NCI-H82 (cell line): ENCODE data around the gene MDGA2.

Experiments used
- DNase-seq: peaks from one replicate; lab custom pipeline; 2025; lab: John Stamatoyannopoulos, UW

MDGA2 gene

DNA sequence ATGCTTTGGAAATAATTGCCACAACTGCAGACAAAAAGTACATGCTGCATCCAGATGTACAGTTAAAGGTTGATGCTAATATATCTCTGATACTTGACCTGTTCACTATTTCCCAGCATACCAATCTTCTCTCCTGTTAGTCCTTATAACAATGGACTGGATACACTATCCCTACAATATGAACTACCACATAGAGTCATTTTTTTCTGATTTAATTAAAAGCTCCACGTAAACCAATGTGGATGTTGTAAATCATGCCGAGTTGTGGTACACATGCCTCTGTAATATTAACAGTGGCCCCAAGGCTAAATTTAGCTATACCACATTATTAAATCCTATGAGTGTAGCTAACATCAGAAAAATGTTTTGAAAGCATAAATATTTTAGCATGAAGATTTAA is 554.8 kb downstream of the MDGA2 start:
- no peak for DNase-seq

DNA sequence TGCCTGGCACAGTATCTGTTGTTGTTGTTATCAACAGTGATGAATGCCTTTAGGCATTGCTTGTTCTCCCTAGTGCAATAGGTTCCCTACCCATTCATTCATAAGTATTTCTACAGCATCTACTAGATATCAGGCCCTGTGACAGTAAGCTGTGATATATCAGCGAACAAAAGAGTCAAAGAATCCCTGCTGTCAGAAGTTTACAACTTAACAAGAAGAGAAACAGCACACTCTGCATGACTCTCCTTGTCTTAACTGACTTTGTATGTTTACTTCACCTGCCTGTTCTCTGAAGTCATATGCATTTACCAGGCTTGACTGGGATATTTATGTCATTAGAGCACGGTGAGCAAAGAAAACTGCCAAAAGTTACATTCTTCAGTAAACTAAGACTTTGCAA is 571.6 kb downstream of the MDGA2 start:
- no peak for DNase-seq

DNA sequence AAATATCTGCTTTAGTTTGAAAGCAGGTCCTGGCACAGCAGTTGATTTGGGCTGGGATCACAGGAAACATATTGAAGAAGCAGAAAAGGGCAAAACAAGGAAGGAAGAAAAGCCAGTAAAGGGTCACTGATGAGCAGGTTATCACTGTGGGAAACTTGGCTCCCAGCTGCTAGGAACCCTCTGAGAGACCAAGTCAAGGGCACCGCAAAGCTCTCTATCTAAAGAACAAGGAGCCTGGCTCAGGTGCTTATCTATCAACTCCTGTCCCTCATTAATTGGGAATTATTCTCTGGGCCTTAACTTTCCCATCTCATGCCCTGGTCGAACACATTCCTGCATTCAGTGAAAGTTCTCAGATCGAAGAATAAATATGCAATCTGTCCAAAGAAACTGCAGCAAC is 572.9 kb downstream of the MDGA2 start:
- peak; percentile 0 for DNase-seq

DNA sequence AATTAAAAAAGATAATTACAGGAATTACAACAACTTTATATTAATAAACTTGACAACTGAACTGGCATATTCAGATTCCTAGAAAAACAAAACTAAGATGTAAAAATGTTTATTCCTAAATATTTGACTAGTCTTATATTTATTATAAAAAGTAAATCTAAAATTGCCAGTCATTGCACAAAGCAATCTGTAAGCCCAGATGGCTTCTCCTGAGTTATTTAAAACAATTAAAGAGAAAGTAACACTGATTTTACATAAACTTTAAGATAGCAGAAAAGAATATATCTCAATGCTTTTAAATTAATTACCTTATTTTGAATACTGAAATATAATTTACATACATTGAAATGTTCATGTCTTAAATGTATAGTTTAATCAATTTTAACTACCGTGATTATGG is 589.7 kb downstream of the MDGA2 start:
- no peak for DNase-seq

DNA sequence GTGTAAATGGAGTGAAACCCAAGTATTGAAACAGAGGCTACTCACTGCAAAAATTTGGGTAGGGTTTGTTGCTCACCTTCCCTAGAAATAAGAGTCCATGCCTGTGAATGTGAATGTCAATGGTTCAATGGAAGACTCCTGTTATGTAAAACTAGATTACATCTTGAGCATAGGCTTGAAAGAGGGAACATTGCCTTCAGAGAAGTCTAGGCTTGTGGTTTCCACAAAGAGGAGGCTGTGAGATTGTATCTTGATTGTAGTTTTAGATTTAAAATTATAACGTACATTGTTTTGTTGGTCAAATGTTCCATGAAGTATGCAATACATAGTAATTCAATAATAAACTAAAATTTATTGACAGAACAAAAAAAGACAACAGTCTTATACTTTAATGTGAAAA is 610.1 kb downstream of the MDGA2 start:
- no peak for DNase-seq

DNA sequence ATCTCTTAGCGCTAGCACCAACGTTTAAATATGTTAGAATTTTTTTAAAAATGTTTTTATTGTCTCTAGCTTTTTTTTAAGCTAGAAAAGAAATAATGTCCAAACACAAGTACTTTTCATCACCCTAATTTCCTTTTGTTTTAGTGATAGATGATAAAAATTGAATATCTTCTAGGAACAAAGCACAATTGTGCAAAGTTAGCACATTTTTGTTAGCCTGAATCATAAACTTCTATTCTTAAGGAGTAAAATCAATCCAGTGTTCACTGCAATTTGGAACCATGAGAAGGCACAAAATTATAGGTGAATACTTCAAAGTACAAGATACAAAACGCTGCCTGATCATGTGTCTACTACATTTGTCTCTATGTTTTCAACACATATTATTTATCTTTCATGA is 615.4 kb downstream of the MDGA2 start:
- DNase-seq: no peak

DNA sequence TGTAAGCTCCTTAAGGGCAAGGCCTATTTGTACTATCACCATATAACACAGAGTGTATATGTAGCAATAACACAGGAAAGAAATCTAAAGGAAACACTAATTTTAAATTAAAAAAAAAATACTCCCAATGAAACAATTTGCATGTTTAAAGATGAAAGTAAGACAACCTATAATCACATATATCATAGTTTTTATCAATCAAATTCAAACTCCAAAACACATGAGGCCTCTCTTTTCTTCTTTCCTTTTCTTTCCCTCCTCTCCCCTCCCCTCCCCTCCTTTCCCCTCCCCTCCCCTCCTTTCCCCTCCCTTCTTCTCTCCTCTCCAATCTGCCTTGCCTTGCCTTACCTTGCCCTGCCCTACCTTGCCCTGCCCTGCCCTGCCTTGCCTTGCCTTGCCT is 618.0 kb downstream of the MDGA2 start:
- DNase-seq: no peak

DNA sequence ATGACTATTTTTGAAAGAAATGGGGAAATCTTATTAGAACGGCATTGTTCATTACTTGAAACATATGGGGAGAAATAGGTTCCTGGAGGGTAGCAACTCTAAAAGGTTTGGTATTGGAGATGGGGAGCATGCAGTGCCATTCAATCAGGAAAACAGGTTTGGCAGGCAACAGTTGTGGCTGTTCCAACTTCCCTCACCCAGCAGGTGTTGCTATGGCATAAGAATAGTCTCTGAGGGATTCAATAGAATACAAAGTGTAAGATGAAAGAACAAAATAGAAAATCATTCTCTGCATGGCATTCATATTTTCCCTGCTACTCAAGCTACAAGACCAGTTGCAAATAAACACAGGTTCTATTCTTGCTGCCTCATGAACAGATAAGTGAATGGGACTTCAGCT is 630.6 kb downstream of the MDGA2 start:
- peak; percentile 55 for DNase-seq

DNA sequence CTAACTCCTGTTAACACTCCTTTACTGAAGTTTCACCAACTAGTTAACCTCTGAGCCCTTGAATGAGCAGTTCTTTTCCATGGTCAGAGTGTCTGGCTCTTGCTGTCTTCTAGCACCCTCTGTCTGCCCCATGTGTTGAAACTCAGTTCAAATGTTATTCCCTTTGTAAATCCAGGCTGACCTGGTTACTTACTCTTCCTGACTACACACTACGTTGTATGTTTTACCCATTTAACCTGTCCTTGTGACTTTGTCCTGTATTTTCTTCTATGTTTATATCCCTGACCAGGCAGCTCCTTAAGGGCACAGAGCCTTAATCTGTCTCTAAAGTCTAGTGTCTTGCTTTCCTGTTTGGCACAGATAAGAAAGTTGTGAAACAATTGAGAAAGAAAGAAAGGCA is 634.9 kb downstream of the MDGA2 start:
- peak; percentile 76 for DNase-seq

DNA sequence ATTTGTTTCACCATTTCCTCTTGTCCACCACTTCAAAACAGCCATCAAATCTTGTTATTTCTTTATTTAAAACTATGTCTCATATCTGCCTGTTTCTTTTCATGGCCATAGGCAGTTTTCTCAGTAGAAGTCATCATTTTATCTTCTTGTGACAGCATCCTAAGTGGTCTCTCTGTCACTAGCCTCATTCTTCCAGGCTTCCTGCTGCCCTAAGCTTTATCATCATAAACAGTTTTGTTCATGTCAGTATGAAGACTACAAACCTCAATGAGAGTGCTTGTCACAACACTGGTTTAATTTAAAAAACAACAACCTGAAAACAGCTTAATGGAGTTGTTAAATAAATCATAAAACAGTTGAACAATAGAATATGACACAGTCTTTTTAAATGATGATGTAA is 636.1 kb downstream of the MDGA2 start:
- DNase-seq: no peak

DNA sequence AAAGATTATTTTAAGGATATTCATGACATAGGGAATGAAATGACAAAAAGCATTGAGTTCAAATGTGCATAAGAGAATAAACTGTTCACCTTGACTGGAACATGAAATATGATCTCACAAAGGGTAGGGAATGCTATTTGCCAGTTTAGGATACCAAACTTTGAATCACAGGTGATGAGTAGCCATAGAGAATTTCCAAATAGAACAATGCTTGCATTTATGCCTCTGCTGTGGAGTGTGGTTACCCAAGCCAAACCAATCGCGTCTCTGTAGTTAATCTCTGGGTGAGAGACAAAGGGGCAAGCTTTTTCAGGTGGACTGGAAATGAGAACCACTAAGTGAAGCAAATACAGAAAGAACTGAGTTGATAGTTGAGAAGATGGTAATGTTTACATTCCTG is 652.7 kb downstream of the MDGA2 start:
- no peak for DNase-seq

DNA sequence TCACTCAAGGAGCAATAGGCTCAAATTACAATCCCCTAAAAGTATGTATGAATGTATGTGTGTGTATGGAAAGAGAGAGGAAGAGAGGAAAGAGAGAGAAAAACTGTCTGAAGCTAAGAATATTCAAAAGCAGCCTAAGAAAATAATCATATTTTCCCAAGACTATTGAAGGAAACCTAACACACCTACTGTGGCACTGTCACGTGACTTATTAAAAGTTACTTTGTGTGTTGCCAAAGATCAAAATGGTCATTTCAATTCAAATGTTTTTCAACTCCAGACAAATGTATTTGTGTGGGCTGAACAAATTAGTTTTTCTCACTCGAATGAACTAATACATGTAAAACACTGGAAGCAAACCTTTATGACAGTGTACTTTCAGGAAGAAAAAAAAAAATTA is 654.9 kb downstream of the MDGA2 start:
- no peak for DNase-seq

DNA sequence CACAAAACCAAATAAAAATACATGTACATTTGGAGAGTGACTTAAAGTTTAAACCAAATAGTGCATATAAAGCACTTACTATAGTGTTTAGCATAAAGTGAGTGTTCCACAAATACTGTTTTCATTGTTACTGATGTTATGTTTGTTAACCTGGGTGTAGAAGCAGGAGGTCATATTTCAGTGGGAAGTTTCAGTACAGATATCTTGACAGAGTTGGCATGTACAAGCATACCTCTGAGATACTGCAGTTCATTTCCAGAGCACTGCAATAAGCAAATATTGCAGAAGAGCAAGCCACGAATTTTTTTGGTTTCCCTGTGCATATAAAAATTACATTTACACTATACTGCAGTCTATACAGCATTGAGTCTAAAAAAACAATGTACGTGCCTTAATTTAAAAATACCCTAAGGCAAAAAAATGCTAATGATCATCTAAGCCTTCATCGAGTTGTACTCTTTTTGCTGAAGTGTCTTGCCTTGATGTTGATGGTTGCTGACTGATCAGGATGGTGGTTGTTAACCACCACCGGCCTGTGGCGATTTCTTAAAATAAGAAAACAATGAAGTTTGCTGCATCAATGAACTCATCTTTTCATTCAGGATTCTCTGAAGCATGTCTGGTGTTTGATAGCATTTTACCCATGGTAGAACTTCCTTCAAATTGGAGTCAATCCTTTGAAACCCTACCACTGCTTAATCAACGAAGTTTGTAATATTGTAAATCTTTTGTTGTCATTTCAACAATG is 662.7 kb downstream of the MDGA2 start:
- DNase-seq: no peak

DNA sequence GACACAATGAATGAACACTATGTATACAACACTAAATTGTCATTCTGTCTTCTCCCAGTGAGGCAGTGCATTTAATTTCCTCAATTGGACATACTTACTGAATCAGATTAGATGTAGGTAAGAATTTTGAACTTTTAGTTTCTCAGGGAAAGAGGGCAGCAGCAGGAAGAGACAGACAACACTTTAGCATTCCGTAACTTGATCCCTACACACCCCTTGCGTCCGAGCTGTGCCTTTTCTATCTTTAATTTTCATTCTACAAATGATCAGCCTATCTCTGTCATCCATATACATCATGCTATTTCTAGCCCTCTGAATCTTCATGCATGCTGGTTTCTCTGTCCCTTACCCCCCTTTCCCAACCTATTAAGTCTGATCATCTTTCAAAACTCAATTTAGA is 665.8 kb downstream of the MDGA2 start:
- peak; percentile 33 for DNase-seq

DNA sequence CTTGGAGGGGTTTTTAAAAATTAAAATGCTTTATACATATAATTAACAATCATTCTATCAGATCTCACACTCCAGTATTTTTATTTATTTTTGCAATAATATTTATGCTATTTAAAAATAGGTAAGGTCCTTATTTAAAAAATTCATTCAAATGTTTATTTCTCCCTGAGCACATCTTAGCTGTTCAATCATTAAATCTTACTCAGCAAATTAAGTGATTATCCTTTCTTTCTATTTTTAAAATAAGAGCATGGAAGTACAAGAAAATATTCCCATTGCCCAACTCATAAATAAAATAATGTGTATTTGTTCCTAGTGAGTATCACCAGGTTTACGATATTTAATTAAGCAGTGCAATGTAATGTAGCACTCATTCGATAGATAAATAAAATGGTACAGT is 666.7 kb downstream of the MDGA2 start:
- DNase-seq: no peak

DNA sequence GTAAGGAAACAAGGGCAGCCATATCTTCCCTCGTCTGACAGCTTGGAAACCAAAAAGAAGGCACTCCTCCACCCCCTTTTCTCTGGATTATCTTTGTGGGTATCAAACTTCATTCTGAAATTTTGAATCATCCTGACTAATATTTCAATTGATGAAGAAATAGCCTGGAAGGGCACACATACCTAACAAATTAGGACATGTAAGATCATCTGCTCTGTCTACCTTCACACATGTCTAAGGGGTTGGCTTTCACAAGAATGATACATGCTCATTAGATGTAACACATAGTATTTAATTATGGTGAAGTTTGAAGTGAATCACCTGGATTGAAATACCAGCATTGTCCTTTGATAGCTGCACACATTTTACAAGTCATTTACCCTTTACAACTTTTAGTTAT is 675.7 kb downstream of the MDGA2 start:
- no peak for DNase-seq

DNA sequence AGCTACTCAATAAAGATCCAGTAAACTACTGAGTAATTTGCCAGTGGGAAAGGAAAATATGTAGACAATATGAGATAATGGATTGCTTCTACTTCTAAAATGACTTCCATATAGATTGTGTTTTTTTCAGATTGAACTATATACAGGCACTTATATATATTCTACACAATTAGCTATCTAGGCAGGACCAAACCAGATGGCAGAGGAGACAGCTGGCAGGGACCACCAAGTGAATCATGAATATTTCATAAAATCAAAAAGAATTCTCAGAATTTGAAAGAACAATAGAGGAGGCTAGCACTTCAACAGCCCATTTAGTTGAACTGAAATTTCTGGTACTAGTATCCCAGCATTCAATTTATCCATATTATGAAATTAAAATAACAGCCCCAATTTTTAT is 685.8 kb downstream of the MDGA2 start:
- no peak for DNase-seq

DNA sequence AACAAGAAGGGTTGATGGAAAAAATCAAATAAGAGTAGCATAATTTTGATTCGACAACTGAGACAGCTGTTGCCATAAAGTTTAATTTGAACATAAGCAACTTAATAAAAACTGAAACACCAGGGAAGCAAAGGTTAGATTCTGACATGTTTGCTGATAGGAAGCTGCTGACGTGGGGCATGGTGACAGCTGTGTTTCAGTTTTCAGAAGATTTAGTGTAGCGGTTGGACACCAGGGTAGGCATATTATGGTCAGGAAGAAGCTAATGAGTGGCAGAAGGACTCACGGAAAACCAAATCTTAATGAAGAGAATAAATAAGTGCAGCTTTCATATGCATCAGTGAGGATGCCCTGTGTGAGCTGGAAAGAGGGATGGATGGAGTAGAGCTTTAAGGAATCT is 687.1 kb downstream of the MDGA2 start:
- DNase-seq: peak; percentile 15

DNA sequence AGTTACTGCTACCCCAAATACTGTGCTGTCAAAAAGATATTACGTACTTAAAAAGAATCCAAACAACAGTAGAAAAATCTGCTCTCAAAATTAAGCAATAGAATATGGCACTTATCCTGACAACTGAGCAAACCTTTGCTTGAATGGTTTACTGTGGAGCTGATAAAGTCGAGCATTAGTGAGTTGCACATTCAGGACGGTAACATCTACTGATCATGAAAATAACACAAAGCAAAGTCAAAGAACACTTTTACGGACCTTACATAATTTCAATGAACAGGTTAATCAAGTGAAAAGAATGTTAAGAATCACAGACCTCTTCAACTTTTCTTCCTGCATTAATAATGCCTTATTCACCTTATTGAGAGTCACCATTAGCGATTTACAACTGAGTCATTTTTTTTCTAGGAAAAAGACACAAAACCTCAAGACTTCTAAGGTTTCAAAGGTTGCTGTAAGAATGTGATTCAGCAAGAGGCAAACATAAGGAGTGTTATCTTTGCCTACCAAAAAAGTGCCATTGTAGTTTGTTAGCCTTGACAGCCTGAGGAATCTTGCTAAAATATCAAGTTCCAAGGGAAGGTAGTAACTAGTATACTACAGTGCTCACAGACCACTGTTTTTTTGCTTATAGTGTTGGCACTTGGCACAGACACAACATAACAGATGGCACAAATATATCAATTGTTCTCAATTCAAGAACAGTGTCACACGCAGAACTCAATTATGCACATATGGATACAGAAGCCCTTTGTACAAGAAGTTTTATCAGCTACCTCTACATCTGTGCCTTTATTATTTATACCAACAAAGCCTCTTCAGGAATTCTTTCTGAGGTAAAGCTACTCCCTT is 689.6 kb downstream of the MDGA2 start:
- DNase-seq: peak; percentile 4

DNA sequence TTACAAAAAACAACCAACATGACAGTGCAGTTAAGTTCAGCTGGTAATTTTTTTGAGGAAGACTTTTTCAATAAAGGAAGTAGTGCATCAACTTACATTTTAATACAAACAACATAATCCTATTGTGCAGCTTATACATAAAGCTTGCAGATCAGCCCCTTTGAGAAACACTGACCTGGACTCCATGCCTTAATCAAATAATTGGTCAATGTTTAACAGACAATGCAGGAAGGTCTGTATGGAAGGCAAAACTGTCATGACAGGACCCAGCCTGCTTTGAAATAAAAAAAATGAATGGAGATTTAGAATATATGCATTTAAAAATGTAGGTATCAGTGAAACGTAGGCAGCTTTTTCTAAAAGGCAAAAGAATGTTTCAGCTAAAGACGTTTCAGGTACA is 702.1 kb downstream of the MDGA2 start:
- DNase-seq: peak; percentile 69

DNA sequence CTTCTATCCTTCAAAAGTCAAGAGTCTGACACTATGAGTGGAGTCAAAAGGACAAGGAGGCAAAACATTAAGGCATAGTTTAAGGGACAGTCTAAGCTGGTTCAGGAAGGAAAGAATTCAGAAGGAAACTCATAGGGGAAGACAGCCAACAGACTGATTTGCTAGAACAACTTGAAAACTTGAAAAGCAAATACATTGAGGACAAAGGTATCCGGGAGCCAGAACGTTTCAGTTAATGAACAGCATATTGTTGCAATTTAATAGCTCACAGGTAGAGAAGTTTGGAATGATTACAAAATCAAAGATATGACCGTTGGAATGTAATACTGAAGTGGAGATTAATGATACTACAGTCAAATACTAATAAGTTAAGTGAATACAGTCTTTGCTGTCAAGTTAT is 711.0 kb downstream of the MDGA2 start:
- DNase-seq: no peak

DNA sequence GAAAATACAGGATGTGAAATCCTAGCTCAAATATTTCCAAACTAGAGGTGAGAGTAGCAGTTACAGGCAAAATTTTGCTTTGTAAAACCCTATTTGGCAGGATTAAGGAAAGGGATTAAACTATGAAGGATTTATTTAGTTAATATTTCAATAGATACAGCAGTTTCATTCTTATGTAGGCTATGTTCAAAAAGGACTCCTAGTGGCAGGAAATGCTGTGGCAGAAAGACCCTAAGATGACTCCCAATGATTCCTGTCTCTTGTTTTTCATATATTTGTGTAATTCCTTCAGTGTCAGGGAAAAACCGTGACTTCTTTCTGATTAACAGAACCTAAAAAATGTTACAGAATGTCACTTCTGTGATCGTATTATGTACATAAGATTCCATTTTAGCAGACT is 724.3 kb downstream of the MDGA2 start:
- no peak for DNase-seq

DNA sequence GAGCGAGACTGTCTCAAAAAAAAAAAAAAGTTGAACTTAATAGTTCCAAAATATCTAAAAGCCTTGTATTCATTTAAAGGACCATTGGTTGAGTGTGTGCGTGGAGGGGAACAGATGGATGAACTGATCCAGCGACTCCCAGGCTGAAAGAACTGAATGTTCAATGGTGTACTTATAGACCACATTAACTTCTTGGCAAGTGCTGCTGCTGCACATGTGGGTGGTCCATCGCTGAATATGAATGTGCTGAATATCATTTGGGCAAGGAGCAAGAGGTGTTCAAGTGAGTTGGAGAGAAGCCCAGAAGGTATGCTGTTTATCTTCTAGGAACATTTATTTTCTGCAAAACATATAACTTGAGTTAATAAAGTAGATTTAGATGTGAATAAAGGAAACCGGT is 734.8 kb downstream of the MDGA2 start:
- no peak for DNase-seq

DNA sequence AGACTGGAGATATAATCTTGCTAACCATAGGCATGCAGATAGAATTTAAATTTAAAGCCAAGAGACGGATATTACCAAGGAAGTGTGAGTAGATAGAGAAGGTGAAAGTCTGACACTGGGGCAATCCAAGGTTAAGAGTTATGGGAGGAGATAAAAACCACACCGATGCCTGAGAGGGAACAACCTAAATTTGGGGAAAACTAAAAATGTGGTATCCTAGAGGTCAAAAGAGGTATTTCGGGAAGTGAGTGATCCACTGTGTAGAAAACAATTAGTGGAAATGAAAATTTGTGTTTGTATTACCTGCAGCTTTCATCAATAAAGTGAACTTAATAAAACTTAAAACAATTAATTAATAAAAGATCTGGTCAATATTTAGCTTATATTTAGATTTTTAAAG is 754.9 kb downstream of the MDGA2 start:
- DNase-seq: no peak
